Body of pancreas (tissue), 4 donors: ENCODE data around the gene GAK.

Experiments
- CTCF ChIP-seq, 7 experiments: fragments of 450-650 bp in 4 of 7; fragments of 200-600 bp in 3 of 7; sonication (generic) in 3 of 7; IDR thresholded peaks; one replicate each; pipeline ENCODE4 v1.5.1; 2016 to 2019; ENCODE audit warnings: antibody characterized with exemption in 7 of 7
- POLR2A ChIP-seq, 3 donors: fragments of 450-650 bp; IDR thresholded peaks; one replicate each; pipeline ENCODE4 v1.6.1; 2016; ENCODE audit warnings: antibody characterized with exemption in 3 of 3, mild to moderate bottlenecking in 2 of 3

DNA sequence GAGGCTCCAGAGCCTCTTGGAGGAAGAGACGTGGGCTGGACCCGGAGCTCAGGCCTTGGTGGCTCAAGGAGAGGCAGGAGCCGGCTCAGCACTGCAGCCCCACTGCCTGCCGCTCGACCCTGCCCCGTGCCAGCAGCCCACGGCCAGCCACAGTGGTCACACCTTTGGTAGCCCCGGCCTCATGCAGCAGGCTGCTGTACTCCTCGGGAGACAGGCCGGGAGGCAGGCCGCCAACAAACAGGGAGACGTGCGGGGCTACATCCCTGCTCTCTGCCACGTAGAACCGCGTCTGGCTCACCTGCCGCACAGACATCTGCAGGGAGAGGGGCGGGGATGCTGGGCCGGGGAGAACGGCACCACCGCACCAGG, 33.6 kb upstream of the GAK start:
- TF ChIP-seq POLR2A (IDR thresholded peaks at IDR 0.05) (no peak), CTCF (IDR thresholded peaks at IDR 0.05) (no peak)
